H1 (cell line): ENCODE data around the gene CAPN14. TPM values are rescaled to one million over a fixed set of nuclear protein-coding genes. Genes with fewer than 3 reads are reported as not detected.
A peak's percentile ranks its signal among the peaks of the same experiment; 100 is the strongest.

ENCODE experiments used
- CTCF ChIA-PET: fragments of 300-600 bp; sonication (Branson Sonifier 250); formaldehyde crosslinking; loops from one replicate; lab custom pipeline; 2021; ENCODE audit not compliant: partially characterized antibody; lab: Charles Lee
- POLR2A ChIA-PET: fragments of 300-600 bp; sonication (Branson Sonifier 250); formaldehyde crosslinking; loops from one replicate; lab custom pipeline; 2021; ENCODE audit warnings: inconsistent platforms; ENCODE audit not compliant: partially characterized antibody; lab: Charles Lee
- DNase-seq, 2 experiments: peaks; one replicate each; pipeline versions ENCODE4 v3.0.0 to v3.0.0-alpha.2; 2010 to 2022; ENCODE audit warnings: low spot score in 2 of 2, low read depth in 1 of 2, mixed read lengths in 1 of 2
- FAIRE-seq: peaks from 2 replicates; lab custom pipeline; 2011; peaks lifted over from hg19 to GRCh38; lab: Jason Lieb, UNC
- H2AFZ ChIP-seq: 2 replicates; pipeline ENCODE4 v1.8.1; 2012; ENCODE audit warnings: low read length, inconsistent platforms
- H2AK5ac ChIP-seq: 2 replicates; pipeline ENCODE4 v1.6.1; 2013; ENCODE audit warnings: low read depth, low read length
- H2BK120ac ChIP-seq: replicated peaks from 2 replicates; pipeline ENCODE3; 2013; ENCODE audit warnings: low read depth, low read length, inconsistent platforms
- H2BK12ac ChIP-seq: 2 replicates; pipeline ENCODE4 v1.6.1; 2013; ENCODE audit warnings: low read depth, low read length
- H2BK15ac ChIP-seq: 2 replicates; pipeline ENCODE4 v1.6.1; 2013; ENCODE audit warnings: low read length
- H2BK20ac ChIP-seq: 2 replicates; pipeline ENCODE4 v1.6.1; 2013; ENCODE audit warnings: low read length
- H2BK5ac ChIP-seq: 2 replicates; pipeline ENCODE4 v1.6.1; 2013; ENCODE audit warnings: low read depth, low read length
- H3K14ac ChIP-seq: 2 replicates; pipeline ENCODE4 v1.6.1; 2013; ENCODE audit warnings: inconsistent platforms; ENCODE audit not compliant: insufficient read length
- H3K18ac ChIP-seq: 2 replicates; pipeline ENCODE4 v1.6.1; 2013; ENCODE audit warnings: low read length; ENCODE audit errors: extremely low read depth
- H3K23ac ChIP-seq: 2 replicates; pipeline ENCODE4 v1.6.1; 2013; ENCODE audit warnings: inconsistent platforms; ENCODE audit not compliant: insufficient read length
- H3K23me2 ChIP-seq: 2 replicates; pipeline ENCODE4 v1.6.1; 2013; ENCODE audit warnings: low read depth, low read length
- H3K27ac ChIP-seq: 2 replicates; pipeline ENCODE4 v1.6.1; 2011; ENCODE audit warnings: low read depth, low read length, inconsistent platforms
- H3K27me3 ChIP-seq, 4 experiments: replicated peaks in 1 of 4; 1 replicate in 1 of 4; 2 replicates in 3 of 4; pipeline versions ENCODE4 v1.6.1 to v1.8.1; 2011 to 2013; ENCODE audit warnings: low read length in 3 of 4, mild to moderate bottlenecking in 3 of 4, inconsistent platforms in 2 of 4, mixed read lengths in 2 of 4, moderate library complexity in 1 of 4; ENCODE audit not compliant: control insufficient read depth in 3 of 4, insufficient read depth in 3 of 4; ENCODE audit errors: extremely low read depth in 1 of 4
- H3K36me3 ChIP-seq, 4 experiments: 2 replicates each; pipeline versions ENCODE4 v1.6.1 to v1.8.1; 2011 to 2013; ENCODE audit warnings: mild to moderate bottlenecking in 4 of 4, low read length in 3 of 4, moderate library complexity in 2 of 4, control low read depth in 1 of 4, inconsistent platforms in 1 of 4; ENCODE audit not compliant: insufficient read depth in 4 of 4, control insufficient read depth in 2 of 4
- H3K4ac ChIP-seq: replicated peaks from 2 replicates; pipeline ENCODE3; 2013; ENCODE audit warnings: low read length, low read depth, mixed read lengths, inconsistent platforms; ENCODE audit not compliant: insufficient read length
- H3K4me1 ChIP-seq, 4 experiments: replicated peaks in 1 of 4; 1 replicate in 1 of 4; 2 replicates in 3 of 4; pipeline versions ENCODE4 v1.6.1 to v1.8.1; 2011 to 2013; ENCODE audit warnings: low read length in 3 of 4, inconsistent platforms in 2 of 4, mixed read lengths in 1 of 4; ENCODE audit not compliant: insufficient read depth in 4 of 4, control insufficient read depth in 3 of 4
- H3K4me2 ChIP-seq, 2 experiments: 2 replicates each; pipeline versions ENCODE4 v1.6.1 to v1.8.1; 2011 to 2013; ENCODE audit warnings: low read depth in 2 of 2, low read length in 2 of 2, control low read depth in 1 of 2, inconsistent platforms in 1 of 2, mild to moderate bottlenecking in 1 of 2; ENCODE audit not compliant: insufficient read depth in 1 of 2
- H3K4me3 ChIP-seq, 4 experiments: fragments of 200-600, 300-600 bp in 1 of 4; sonication (generic), shearing (Covaris generic), sonication (Bioruptor Twin) in 1 of 4; 2 replicates each; pipeline versions ENCODE4 v1.5.1 to v1.8.1; 2011 to 2016; ENCODE audit warnings: low read length in 4 of 4, low read depth in 3 of 4, control low read depth in 2 of 4, inconsistent platforms in 2 of 4, mild to moderate bottlenecking in 2 of 4, mixed read lengths in 1 of 4, moderate library complexity in 1 of 4; ENCODE audit not compliant: insufficient read depth in 2 of 4; ENCODE audit errors: extremely low read depth in 1 of 4
- H3K56ac ChIP-seq: replicated peaks from 2 replicates; pipeline ENCODE3; 2013; ENCODE audit warnings: low read depth, mild to moderate bottlenecking, mixed read lengths, low read length, inconsistent platforms; ENCODE audit not compliant: insufficient read length
- H3K79me1 ChIP-seq: 2 replicates; pipeline ENCODE4 v1.6.1; 2013; ENCODE audit warnings: low read depth, low read length, control low read depth
- H3K79me2 ChIP-seq, 2 experiments: 2 replicates each; pipeline versions ENCODE4 v1.6.1 to v1.8.1; 2012 to 2013; ENCODE audit warnings: low read length in 2 of 2, mild to moderate bottlenecking in 2 of 2, inconsistent platforms in 1 of 2; ENCODE audit not compliant: insufficient read depth in 2 of 2, control insufficient read depth in 1 of 2
- H3K9ac ChIP-seq, 4 experiments: replicated peaks in 1 of 4; 1 replicate in 1 of 4; 2 replicates in 3 of 4; pipeline versions ENCODE4 v1.6.1 to v1.8.1; 2011 to 2013; ENCODE audit warnings: low read depth in 3 of 4, low read length in 3 of 4, control low read depth in 2 of 4, mild to moderate bottlenecking in 2 of 4, moderate library complexity in 2 of 4, inconsistent platforms in 1 of 4; ENCODE audit errors: extremely low read depth in 1 of 4
- H3K9me3 ChIP-seq, 2 experiments: 2 replicates each; pipeline versions ENCODE4 v1.6.1 to v1.8.1; 2012 to 2013; ENCODE audit warnings: mild to moderate bottlenecking in 2 of 2, moderate library complexity in 2 of 2, control low read depth in 1 of 2, inconsistent platforms in 1 of 2, low read depth in 1 of 2, low read length in 1 of 2, mixed read lengths in 1 of 2; ENCODE audit not compliant: insufficient read depth in 2 of 2
- H4K20me1 ChIP-seq, 2 experiments: replicated peaks in 1 of 2; 2 replicates each; pipeline versions ENCODE3 to v1.8.1; 2011 to 2013; ENCODE audit warnings: inconsistent platforms in 2 of 2, low read length in 2 of 2, mild to moderate bottlenecking in 1 of 2; ENCODE audit not compliant: insufficient read depth in 2 of 2, control insufficient read depth in 1 of 2
- H4K5ac ChIP-seq: 2 replicates; pipeline ENCODE4 v1.6.1; 2013; ENCODE audit warnings: low read length, low read depth, mixed read lengths, inconsistent platforms; ENCODE audit not compliant: insufficient read length
- H4K8ac ChIP-seq: 2 replicates; pipeline ENCODE4 v1.8.0; 2013; ENCODE audit warnings: mild to moderate bottlenecking, moderate library complexity, low read length, inconsistent platforms; ENCODE audit not compliant: insufficient read depth; ENCODE audit errors: extremely low read depth
- H4K91ac ChIP-seq: replicated peaks from 2 replicates; pipeline ENCODE3; 2013; ENCODE audit warnings: low read length, mixed read lengths, inconsistent platforms; ENCODE audit not compliant: insufficient read length
- CREB1 ChIP-seq: IDR thresholded peaks from 2 replicates; pipeline ENCODE4 v1.6.1; 2012; ENCODE audit warnings: inconsistent platforms
- E2F6 ChIP-seq: IDR thresholded peaks from 2 replicates; pipeline ENCODE4 v1.6.1; 2012; ENCODE audit warnings: inconsistent platforms
- FOSL1 ChIP-seq: IDR thresholded peaks from 2 replicates; pipeline ENCODE4 v1.6.1; 2011; ENCODE audit warnings: mild to moderate bottlenecking, low read depth, low read length, moderate library complexity; ENCODE audit not compliant: insufficient read depth
- KDM4A ChIP-seq: IDR thresholded peaks from one replicate; pipeline ENCODE4 v1.7.1; 2012; ENCODE audit warnings: low read depth, mild to moderate bottlenecking, moderate library complexity, low read length, inconsistent platforms; ENCODE audit not compliant: severe bottlenecking
- MAX ChIP-seq: IDR thresholded peaks from 2 replicates; pipeline ENCODE4 v1.6.1; 2012; ENCODE audit warnings: inconsistent platforms
- PHF8 ChIP-seq: fragments of 200-600 bp; sonication (generic); conservative IDR thresholded peaks from 2 replicates; pipeline ENCODE4 v1.7.1; 2012; ENCODE audit warnings: low read depth, mild to moderate bottlenecking, inconsistent platforms, low read length, moderate library complexity
- SIRT6 ChIP-seq: IDR thresholded peaks from one replicate; pipeline ENCODE4 v1.7.1; 2012; ENCODE audit warnings: low read length, inconsistent platforms
- SP4 ChIP-seq: IDR thresholded peaks from 2 replicates; pipeline ENCODE4 v1.6.1; 2012; ENCODE audit warnings: low read length, inconsistent platforms
- SRF ChIP-seq: IDR thresholded peaks from 2 replicates; pipeline ENCODE4 v1.6.1; 2011; ENCODE audit warnings: mild to moderate bottlenecking, low read depth, low read length, moderate library complexity
- TEAD4 ChIP-seq: IDR thresholded peaks from 2 replicates; pipeline ENCODE4 v1.6.1; 2012; ENCODE audit warnings: low read depth, low read length, inconsistent platforms, mixed read lengths
- WGBS, 2 experiments: shearing (Covaris generic) in 1 of 2; methylation state at CpG; one replicate each; pipeline versions ENCODE4 v1.1.6 to v1.1.7; 2013 to 2015; ENCODE audit warnings: low lambda C conversion rate in 2 of 2, mixed read lengths in 2 of 2, inconsistent platforms in 1 of 2, low coverage in 1 of 2, missing lambda C conversion rate in 1 of 2; ENCODE audit not compliant: insufficient replicate concordance in 2 of 2, insufficient coverage in 1 of 2, insufficient read length in 1 of 2; ENCODE audit errors: extremely low coverage in 1 of 2, missing lambda C conversion rate in 1 of 2; 5-methylcytosine and 5-hydroxymethylcytosine counted together
- polyA plus RNA-seq, 7 experiments: library from polyadenylated mRNA; depleted of rRNA in 3 of 7; stranded (reverse) in 5 of 7; unstranded in 2 of 7; fragments of >200 nt in 5 of 7; fragments of 200-250 nt in 2 of 7; gene quantifications; 1 replicate in 5 of 7; 2 replicates in 1 of 7; 4 replicates in 1 of 7; pipeline versions ENCODE4 v1.2.1 to v1.2.3, GENCODE V29; 2011 to 2013; ENCODE audit warnings: missing spikeins in 2 of 7, mixed read lengths in 2 of 7
- total RNA-seq: library from RNA; stranded (reverse); fragmentation: NEBNext Ultra II Directional; extraction: Animal tissue kit (Norgen Biotek cat#: 25700); gene quantifications from 2 replicates; pipeline ENCODE4 v1.2.1, GENCODE V29; 2021

Gene CAPN14
- total and polyA plus RNA-seq, 2 of the 8 experiments (the other 6 are each of a cell fraction or from before 2014, with no cell fraction given), result 0.07 TPM; not detected in 1

- H3K4ac ChIP-seq, result no peak within 1 kb of the TSS
- no peak within 1 kb of the TSS for H2BK20ac ChIP-seq
- H4K91ac ChIP-seq, result no peak within 1 kb of the TSS
- H3K18ac ChIP-seq, result 0 out of 2 replicates have a peak within 1 kb of the TSS, but pooled peaks have one; percentile 52
- peaks cover 5% of the 10 kb centered on the region; the same call in 1 of the 2 replicates for H3K23me2 ChIP-seq
- DNase-seq, result peak; percentile 94 to 95
- H4K8ac ChIP-seq, result peak within 1 kb of the TSS; percentile 91
- H2BK12ac ChIP-seq, result no peak within 1 kb of the TSS
- peak; percentile 19 for FAIRE-seq
- WGBS, 2 experiments, result 2% methylated on average over 64 of the region's 74 CpGs; no CpG with 5 or more reads in 1 of the 2 experiments
- CTCF ChIA-PET, result interaction anchor here (0.7 to 3.3 kb wide), 19 partner anchors 9 to 1005 kb away, joined by 3 to 30 read pairs (median 3); no protein-coding TSS in a partner anchor
- peak within 1 kb of the TSS; percentile 54 to 84 (median 70) for H3K4me3 ChIP-seq
- H3K4me2 ChIP-seq, result peak within 1 kb of the TSS; percentile 88 to 91
- H3K9me3 ChIP-seq, result no peaks in the 10 kb centered on the region
- H2BK15ac ChIP-seq, result no peak within 1 kb of the TSS
- H2AFZ ChIP-seq, result peak within 1 kb of the TSS; percentile 76
- H3K9ac ChIP-seq, result peak within 1 kb of the TSS in 2 of 4 experiments; percentile 9 to 30; a peak in 4 of 7 replicates
- H2BK120ac ChIP-seq, result no peak within 1 kb of the TSS
- H3K4me1 ChIP-seq, result peaks cover 4 to 6% (median 4%) of the 10 kb centered on the region in 4 experiments; a peak in 5 of 7 replicates
- H3K14ac ChIP-seq, result no peak within 1 kb of the TSS
- H3K56ac ChIP-seq, result no peak within 1 kb of the TSS
- no peak within 1 kb of the TSS for H2BK5ac ChIP-seq
- no peak within 1 kb of the TSS for H3K23ac ChIP-seq
- H3K79me2 ChIP-seq, result no peaks in the 10 kb centered on the region
- H2AK5ac ChIP-seq, result no peak within 1 kb of the TSS
- peaks cover 0 to 1% of the 10 kb centered on the region in 2 experiments for H4K20me1 ChIP-seq
- H4K5ac ChIP-seq, result no peak within 1 kb of the TSS
- H3K27ac ChIP-seq, result no peak within 1 kb of the TSS
- no peaks in the 10 kb centered on the region for H3K79me1 ChIP-seq
- H3K27me3 ChIP-seq, result peaks cover 0 to 8% (median 5%) of the 10 kb centered on the region in 4 experiments; a peak in 4 of 7 replicates
- H3K36me3 ChIP-seq, result no peaks in the 10 kb centered on the region
- POLR2A ChIA-PET, result interaction anchor here (0.6 to 1.9 kb wide), 5 partner anchors 15 to 300 kb away, joined by 3 to 10 read pairs (median 3); no protein-coding TSS in a partner anchor
- TF ChIP-seq KDM4A (peak; percentile 73), E2F6 (peak; percentile 88), SRF (peak; percentile 23; the same call in 1 of the 2 replicates), TEAD4 (0 out of 2 replicates have a peak, but pooled peaks have one; percentile 4), MAX (peak; percentile 78; the same call in 1 of the 2 replicates), CREB1 (peak; percentile 82), FOSL1 (no peak), SP4 (peak; percentile 71; the same call in 1 of the 2 replicates), SIRT6 (no peak), PHF8 (peak; percentile 79)
These were observed 16.7 kb upstream of the CAPN14 start, which contains the start of gene EHD3 for GRCh38 chr2:31233741-31234682. Gene EHD3, plus strand, starts transcription at chr2:31234152. Its CDS starts 470 bp downstream, at chr2:31234622.
